ENCODE measurements around the gene MAD2L1.

DNA sequence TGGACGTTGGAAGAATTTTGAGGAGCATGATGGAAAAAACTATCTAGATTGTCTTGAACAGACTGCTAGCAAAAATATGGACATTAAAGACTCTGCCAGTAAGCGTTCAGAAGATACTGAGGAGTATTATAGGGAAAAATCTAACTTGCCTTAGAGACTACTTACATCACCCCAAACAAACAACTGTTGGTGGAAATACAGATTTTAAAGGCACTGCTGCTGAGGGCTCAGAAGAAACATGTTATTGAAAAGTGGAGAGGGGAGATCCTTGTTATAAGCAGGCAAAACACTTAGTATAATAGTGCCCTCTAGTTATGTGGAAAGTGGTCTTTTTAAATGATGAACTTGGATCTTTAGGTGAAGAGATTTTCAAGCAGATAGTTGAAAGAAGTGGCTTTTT is 29.2 kb downstream of the MAD2L1 start:
- TF ChIP-seq ZNF530 (tag by site-specific recombination; IDR thresholded peaks at IDR 0.05; ENCODE audit: low read depth) (no peak), BCL11B (tag by site-specific recombination; IDR thresholded peaks at IDR 0.05; ENCODE audit: low read depth) (no peak), ZBTB8A (tag by site-specific recombination; IDR thresholded peaks at IDR 0.05) (no peak), SETDB1 (IDR thresholded peaks at IDR 0.05; ENCODE audit: insufficient read length, low read length) (no peak), ZNF629 (tag by site-specific recombination; IDR thresholded peaks at IDR 0.05) (no peak), ZNF747 (tag by site-specific recombination; IDR thresholded peaks at IDR 0.05) (no peak), ZBTB26 (tag by site-specific recombination; optimal IDR thresholded peaks at IDR 0.05) (no peak)
- TF ChIP-seq, protein P1, sequence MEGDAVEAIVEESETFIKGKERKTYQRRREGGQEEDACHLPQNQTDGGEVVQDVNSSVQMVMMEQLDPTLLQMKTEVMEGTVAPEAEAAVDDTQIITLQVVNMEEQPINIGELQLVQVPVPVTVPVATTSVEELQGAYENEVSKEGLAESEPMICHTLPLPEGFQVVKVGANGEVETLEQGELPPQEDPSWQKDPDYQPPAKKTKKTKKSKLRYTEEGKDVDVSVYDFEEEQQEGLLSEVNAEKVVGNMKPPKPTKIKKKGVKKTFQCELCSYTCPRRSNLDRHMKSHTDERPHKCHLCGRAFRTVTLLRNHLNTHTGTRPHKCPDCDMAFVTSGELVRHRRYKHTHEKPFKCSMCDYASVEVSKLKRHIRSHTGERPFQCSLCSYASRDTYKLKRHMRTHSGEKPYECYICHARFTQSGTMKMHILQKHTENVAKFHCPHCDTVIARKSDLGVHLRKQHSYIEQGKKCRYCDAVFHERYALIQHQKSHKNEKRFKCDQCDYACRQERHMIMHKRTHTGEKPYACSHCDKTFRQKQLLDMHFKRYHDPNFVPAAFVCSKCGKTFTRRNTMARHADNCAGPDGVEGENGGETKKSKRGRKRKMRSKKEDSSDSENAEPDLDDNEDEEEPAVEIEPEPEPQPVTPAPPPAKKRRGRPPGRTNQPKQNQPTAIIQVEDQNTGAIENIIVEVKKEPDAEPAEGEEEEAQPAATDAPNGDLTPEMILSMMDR (tag by site-specific recombination; IDR thresholded peaks at IDR 0.05) = 0 out of 2 replicates have a peak, but pooled peaks have one; percentile 9
